HFF-Myc (cell line): ENCODE measurements around the gene OTOP1.
"Not testable (repeated sequence)": the region's sequence is repeated elsewhere in the genome, so short reads cannot be mapped to it uniquely, and the experiment has no call there.

Experiments
- DNase-seq: peaks from one replicate; pipeline ENCODE4 v3.0.0-alpha.2; 2011; ENCODE audit warnings: low read depth; ENCODE audit errors: extremely low read depth
- H3K4me3 ChIP-seq: replicated peaks from 2 replicates; pipeline ENCODE4 v1.5.1; 2011; ENCODE audit warnings: low read depth, mild to moderate bottlenecking, control low read depth, low read length
- TF ChIP-seq, protein P1 (sequence below): IDR thresholded peaks from 2 replicates; pipeline ENCODE4 v1.5.1; 2012; ENCODE audit warnings: mild to moderate bottlenecking, low read depth, low read length, control low read depth; ENCODE audit errors: missing control alignments

OTOP1 gene

DNA sequence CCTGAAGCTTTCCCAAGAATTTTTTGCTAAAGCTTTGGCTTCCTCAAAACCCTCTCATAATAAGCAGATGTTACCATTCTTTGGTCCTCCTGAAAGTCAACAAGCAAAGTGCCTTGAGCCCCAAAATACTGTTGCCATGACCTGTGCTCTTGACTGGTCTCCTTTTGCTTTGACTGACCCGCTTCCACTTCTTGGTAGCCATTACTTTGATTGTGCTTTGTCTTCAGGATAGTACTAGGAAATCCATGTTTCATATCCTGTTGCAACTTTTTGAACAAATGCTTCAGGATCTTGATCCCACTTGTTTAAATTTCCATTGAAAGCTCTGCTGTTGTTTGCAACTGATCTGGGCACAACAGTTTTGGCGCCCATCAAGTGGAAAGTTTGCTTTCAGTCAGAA is 6.9 kb upstream of the OTOP1 start:
- no peak for DNase-seq
- H3K4me3 ChIP-seq = no peak overlapping the region
- TF ChIP-seq, protein P1, sequence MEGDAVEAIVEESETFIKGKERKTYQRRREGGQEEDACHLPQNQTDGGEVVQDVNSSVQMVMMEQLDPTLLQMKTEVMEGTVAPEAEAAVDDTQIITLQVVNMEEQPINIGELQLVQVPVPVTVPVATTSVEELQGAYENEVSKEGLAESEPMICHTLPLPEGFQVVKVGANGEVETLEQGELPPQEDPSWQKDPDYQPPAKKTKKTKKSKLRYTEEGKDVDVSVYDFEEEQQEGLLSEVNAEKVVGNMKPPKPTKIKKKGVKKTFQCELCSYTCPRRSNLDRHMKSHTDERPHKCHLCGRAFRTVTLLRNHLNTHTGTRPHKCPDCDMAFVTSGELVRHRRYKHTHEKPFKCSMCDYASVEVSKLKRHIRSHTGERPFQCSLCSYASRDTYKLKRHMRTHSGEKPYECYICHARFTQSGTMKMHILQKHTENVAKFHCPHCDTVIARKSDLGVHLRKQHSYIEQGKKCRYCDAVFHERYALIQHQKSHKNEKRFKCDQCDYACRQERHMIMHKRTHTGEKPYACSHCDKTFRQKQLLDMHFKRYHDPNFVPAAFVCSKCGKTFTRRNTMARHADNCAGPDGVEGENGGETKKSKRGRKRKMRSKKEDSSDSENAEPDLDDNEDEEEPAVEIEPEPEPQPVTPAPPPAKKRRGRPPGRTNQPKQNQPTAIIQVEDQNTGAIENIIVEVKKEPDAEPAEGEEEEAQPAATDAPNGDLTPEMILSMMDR = no peak

DNA sequence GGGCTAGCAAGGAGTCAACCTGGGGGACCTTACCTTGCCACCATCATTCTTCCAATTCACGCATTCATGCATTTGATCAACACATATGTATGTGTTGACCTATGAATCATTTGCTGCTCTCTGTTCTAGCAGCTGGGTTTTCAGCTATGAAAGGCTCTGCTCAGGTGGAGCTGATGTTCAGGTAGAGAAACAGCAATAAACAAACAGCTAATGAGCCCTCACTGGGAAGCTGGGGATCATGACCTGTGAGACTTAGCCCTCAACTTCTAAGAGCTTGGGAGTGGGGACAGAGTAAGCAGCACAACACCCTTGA is 1.6 kb upstream of the OTOP1 start:
- DNase-seq = no peak
- no peak overlapping the region for H3K4me3 ChIP-seq
- TF ChIP-seq, protein P1 = no peak

DNA sequence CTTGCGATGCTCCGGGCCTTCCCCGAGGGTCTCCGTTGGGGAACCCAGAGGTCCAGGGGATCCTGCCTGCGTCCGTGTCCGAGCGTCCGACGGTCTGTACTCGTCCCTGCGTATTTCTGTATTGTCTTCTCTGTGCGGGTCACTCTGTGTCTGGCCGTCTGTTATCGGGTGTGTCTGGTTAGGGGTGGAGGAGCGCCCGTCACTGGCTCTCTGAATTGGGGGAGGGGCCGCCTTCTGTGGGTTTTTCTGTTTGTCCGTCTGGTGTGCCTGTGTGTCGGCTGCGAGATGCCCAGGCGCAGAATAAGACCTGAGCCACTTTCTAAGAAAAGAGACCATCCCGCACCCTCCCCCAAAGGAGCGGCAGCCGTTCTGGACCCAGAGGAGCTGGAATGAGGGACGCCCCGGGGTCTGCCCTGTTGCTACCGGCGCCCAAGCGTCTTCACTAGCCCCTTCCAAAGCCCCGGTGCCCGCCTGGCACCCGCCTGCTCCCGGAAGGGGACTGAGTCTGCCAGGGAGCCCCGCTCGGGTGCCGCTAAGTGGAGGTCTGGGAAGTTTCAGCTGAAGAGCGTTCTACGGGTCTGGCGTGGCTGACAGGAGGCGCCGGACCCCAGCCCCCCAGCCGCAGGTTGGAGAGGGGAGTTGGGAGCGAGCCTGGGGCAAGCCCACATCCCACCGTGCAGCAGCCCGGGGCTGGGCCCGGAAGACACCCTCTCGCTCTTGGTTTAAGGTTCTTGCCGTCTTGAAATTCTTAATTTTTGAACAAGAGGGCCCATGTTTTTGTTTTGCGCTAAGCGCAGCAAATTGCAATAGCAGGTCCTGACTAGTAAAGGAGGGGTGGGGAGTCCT is 1.0 kb upstream of the OTOP1 start:
- no peak for DNase-seq
- TF ChIP-seq, protein P1 = no peak
- H3K4me3 ChIP-seq = no peak overlapping the region

DNA sequence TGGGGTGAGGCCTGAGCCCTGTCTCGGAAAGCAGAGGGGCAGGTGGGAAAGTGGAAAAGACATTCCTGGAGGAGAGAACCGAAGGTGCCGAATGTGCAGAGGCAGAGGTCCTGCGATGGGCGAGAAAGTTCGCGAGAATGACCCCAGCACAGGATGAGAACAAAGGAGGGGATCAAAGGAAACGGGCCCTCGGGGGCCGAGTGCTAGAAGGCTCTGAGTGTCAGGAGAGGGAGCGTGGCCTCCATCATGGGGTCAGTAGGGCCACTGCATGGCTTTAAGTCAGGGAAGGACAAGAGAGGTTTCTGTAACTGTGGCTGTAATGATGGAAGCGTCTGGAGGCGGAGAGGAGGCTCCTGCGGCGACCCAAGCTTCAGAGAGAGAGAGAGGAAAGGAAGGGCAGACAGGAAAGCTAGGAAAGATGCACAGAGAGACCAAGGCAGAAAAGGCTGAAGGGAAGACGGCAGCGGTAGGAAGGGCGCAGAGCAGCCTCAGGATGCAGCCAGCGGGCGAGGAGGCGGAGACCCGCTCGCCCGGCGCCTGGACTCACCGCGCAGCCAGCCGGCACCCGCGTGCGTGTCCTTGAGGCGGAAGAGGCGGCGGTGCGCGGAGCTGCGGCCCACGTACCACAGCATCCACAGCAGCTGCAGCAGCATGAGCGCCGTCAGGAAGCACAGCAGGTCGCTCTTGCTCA is 669 bp downstream of the OTOP1 start:
- TF ChIP-seq, protein P1 = no peak
- DNase-seq = no peak
- no peak overlapping the region for H3K4me3 ChIP-seq

DNA sequence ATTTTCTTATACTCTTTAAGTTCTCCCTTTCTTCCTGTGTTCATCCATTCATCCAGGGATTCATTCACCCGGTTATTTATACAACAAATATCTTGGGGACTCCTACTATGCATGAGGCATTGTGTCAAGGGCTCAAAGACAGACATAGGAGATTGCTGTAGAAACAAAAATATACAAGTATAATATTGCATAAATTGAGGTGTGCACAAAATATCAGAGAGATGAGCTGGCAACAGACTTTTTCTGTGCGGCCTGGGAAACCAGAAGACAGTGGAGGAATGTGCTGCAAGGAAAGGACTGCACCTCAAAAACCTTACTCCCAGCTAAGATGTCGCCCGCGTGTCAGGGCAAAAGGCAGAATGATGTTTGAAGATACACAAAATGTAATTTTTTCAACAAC is 9.6 kb downstream of the OTOP1 start:
- TF ChIP-seq, protein P1 = no peak
- H3K4me3 ChIP-seq = no peak overlapping the region
- DNase-seq = no peak

DNA sequence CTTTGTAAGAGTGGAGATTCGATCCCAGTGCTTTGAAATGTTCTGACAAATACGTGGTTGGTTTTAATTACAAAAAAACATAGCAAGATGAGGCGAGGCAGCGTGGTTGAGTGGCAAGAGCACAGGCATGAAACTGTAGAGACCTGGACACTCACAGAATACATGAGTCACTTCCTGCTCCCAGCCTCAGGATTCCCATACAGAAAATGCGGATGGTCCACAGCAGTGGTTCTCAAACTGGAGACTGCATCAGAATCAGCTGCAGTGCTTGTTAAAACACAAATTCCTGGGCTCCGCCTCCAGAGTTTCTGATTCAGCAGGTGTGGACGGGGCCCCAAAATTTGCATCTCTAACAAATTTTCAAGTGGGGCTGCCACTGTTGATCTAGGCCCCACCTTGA is 10.1 kb downstream of the OTOP1 start:
- TF ChIP-seq, protein P1 = no peak
- DNase-seq = peak; percentile 26
- no peak overlapping the region for H3K4me3 ChIP-seq

DNA sequence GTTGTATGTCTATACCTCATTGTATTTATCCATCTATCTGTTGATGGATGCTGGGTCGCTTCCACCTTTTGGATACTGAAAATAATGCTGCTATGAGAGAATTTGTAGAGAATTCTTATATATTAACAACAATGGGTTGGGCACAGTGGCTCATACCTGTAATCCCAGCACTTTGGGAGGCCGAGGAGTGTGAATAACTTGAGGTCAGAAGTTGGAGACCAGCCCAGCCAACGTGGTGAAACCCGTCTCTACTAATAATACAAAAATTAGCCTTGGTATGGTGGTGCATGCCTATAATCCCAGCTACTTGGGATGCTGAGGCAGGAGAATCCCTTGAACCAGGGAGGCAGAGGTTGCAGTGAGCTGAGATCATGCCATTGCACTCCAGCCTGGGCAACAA is 13.1 kb downstream of the OTOP1 start:
- not testable (repeated sequence) for DNase-seq

More for the DNA sequence above, 13.1 kb downstream of the OTOP1 start:
- H3K4me3 ChIP-seq = not testable (repeated sequence)
